Stimulated activated CD8-positive, alpha-beta memory T cell treated with anti-CD3 and anti-CD28 coated beads, Interleukin-4, amount 100 ng/mL, for 4 hours (primary cell): ENCODE results near the gene SPACDR.
A peak's percentile ranks its signal among the peaks of the same experiment; 100 is the strongest.

ENCODE experiments used
- DNase-seq, 2 donors: peaks; one replicate each; pipeline ENCODE4 v3.0.0-alpha.2; 2020; ENCODE audit warnings: low read depth in 2 of 2, low spot score in 1 of 2

Gene SPACDR

GRCh38 chr7:100437150-100438100 lies 26.6 kb downstream of the SPACDR start:
- DNase-seq = no peak

GRCh38 chr7:100435401-100436304 lies 28.4 kb downstream of the SPACDR start:
- no peak for DNase-seq

GRCh38 chr7:100434297-100435144 lies 29.5 kb downstream of the SPACDR start:
- DNase-seq = no peak

- no peak for DNase-seq
Observed at GRCh38 chr7:100433592-100434296, 30.3 kb downstream of the SPACDR start.

GRCh38 chr7:100433276-100433591 lies 30.8 kb downstream of the SPACDR start:
- DNase-seq = no peak

- no peak for DNase-seq
Observed at GRCh38 chr7:100432621-100433275, 31.3 kb downstream of the SPACDR start.

- no peak for DNase-seq
Observed at GRCh38 chr7:100432053-100432452, 32.0 kb downstream of the SPACDR start.

- DNase-seq = no peak
Observed at GRCh38 chr7:100431286-100431735, 32.7 kb downstream of the SPACDR start.

- DNase-seq = no peak
Observed at GRCh38 chr7:100430493-100431285, 33.4 kb downstream of the SPACDR start.

- DNase-seq = peak; percentile 92 to 97
Observed at GRCh38 chr7:100429637-100430492, 34.2 kb downstream of the SPACDR start, which contains the start of gene MEPCE. TSS of gene MEPCE (plus strand) at chr7:100429831. CDS start at chr7:100430019, 188 bp downstream.

GRCh38 chr7:100428967-100429636 lies 35.0 kb downstream of the SPACDR start:
- peak; percentile 100 for DNase-seq

GRCh38 chr7:100428199-100428966 lies 35.7 kb downstream of the SPACDR start, which contains the start of gene ZCWPW1:
TSS of gene ZCWPW1 (minus strand) at chr7:100428703. CDS start at chr7:100420649, 8,054 bp downstream.
- peak; percentile 93 to 94 for DNase-seq

- DNase-seq = no peak
Observed at GRCh38 chr7:100427762-100428198, 36.3 kb downstream of the SPACDR start.

- DNase-seq = no peak
Observed at GRCh38 chr7:100426516-100426915, 37.5 kb downstream of the SPACDR start.

- DNase-seq = no peak
Observed at GRCh38 chr7:100425347-100425746, 38.7 kb downstream of the SPACDR start.

GRCh38 chr7:100423315-100423714 lies 40.7 kb downstream of the SPACDR start:
- no peak for DNase-seq
